GM23248 (cell line): Measurements from ENCODE around the gene AKAP4.

ENCODE experiments used
- EZH2 ChIP-seq: fragments of 200-600 bp; sonication (generic); IDR thresholded peaks from 2 replicates; pipeline ENCODE4 v1.6.1; 2018; ENCODE audit warnings: antibody characterized with exemption, mild to moderate bottlenecking; ENCODE audit not compliant: insufficient read depth, poor library complexity, severe bottlenecking
- EZH2phosphoT487 ChIP-seq: fragments of 200-600 bp; sonication (generic); IDR thresholded peaks from 2 replicates; pipeline ENCODE4 v1.6.1; 2018; ENCODE audit warnings: antibody characterized with exemption, moderate library complexity, mild to moderate bottlenecking, low read depth; ENCODE audit not compliant: insufficient read depth

GRCh38 chrX:50147972-50148371, 52.8 kb downstream of the AKAP4 start:
- no peak for TF ChIP-seq EZH2phosphoT487
- no peak for TF ChIP-seq EZH2
